GM12874 (cell line): Measurements from ENCODE around the gene RASGRF2.

Source experiments
- TF ChIP-seq, protein P1 (sequence below): IDR thresholded peaks from 2 replicates; pipeline ENCODE4 v1.5.1; 2011; ENCODE audit warnings: low read depth, mild to moderate bottlenecking, control low read depth, low read length, moderate library complexity; ENCODE audit not compliant: insufficient read depth

The RASGRF2 gene

DNA sequence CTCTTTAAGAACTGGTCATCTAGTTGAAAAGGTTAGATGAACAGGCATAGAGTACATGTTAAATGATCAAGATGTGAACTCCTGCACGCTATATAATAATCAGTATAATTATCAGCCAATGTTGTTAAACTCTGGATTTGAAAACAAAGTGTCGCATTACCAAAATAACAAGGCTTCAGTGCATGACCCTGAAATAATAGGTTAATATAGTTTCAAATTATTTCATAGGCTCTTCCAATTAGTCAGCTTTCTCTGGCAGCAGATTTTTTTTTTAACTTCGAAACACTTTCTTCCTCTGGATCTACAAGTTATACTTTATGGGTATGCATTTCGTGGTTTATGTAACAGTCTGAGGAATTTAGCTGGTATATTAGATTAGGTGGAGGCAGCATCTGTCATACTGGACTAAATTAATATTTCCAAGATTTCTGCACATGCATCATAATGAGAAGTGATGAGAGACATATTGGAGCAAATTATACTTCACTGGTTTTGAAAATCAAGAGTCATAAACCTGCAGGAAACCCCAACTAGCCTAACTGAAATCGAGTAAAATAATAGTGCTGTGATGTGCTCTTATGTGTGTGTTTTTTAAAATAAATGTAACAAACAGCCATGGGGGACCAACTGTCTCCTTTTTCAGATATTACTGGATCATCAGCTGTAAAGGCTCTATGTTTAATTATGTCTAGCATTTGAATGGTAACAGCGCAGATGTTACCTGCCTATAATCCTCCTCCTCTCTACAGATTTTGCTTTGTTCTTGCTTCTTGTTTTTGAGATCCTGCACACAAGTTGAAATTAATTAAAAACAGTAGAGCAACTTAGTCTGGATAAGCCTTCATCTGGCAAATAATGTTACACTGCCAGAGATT, 187.1 kb downstream of the RASGRF2 start:
- TF ChIP-seq, protein P1, sequence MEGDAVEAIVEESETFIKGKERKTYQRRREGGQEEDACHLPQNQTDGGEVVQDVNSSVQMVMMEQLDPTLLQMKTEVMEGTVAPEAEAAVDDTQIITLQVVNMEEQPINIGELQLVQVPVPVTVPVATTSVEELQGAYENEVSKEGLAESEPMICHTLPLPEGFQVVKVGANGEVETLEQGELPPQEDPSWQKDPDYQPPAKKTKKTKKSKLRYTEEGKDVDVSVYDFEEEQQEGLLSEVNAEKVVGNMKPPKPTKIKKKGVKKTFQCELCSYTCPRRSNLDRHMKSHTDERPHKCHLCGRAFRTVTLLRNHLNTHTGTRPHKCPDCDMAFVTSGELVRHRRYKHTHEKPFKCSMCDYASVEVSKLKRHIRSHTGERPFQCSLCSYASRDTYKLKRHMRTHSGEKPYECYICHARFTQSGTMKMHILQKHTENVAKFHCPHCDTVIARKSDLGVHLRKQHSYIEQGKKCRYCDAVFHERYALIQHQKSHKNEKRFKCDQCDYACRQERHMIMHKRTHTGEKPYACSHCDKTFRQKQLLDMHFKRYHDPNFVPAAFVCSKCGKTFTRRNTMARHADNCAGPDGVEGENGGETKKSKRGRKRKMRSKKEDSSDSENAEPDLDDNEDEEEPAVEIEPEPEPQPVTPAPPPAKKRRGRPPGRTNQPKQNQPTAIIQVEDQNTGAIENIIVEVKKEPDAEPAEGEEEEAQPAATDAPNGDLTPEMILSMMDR, result no peak

DNA sequence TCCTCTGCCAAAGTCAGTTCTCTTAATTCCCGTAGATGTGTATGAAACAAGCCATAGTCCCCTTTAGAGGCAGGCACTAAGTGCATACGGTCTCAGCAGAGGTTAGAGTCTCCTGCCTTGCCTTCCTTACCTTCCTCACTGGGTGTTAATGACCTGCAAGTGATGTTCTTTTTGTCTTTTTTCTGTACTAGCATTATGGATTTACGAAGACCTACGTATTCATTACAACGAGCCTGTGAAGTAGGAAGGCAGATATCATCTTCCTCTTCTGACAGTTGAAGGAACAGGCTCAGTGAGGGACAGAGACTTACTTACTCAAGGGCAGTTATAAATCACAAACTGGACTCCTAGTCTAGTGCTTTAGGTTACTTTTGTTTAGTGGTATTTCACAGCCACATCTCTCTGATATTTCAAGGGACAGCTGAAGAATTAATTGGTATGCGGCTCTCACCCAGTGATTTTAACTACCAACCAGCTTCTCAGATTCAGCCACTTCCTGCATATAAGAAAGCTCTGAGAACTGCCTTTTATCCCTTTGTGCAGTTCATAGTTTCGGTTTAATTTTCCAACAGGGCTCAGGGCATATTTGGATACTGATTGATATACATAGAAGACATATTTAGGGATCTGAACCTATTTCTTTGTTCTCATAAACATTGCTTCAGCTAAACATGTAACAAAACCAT, 187.9 kb downstream of the RASGRF2 start:
- TF ChIP-seq, protein P1, result no peak

DNA sequence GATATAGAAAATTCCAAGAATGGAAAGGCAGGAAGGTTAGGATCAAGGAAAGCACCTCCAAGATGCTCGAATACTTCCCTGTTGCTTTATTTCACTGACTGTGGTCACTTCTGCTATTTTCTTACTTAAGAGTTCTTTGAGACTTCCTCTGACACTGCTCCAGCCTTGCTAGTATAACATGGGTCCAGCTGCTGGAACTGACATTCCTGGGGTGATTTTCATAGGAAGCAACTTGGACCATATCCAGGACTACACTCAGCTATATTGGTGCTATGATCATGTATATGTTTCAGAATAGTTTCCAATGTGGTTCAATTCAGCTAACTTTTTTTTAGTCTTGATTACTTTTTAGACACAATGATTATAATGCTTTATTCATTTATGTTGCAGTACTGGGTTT, 191.4 kb downstream of the RASGRF2 start:
- TF ChIP-seq, protein P1, result no peak

DNA sequence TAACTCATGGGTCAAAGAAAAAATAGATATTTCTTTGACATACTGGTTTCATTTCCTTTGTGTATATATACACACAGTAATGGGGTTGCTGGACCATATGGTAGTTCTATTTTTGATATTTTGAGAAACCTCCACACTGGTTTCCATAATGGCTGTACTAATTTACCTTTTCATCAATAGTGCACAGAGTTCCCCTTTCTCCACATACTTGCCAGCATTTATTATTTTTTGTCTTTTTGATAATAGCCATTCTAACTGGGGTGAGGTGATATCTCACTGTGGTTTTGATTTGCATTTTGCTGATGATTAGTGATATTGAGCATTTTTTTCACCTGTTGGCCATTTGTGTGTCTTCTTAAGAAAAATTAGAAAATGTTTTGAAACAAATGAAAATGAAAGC, 194.6 kb downstream of the RASGRF2 start:
- TF ChIP-seq, protein P1, result no peak

DNA sequence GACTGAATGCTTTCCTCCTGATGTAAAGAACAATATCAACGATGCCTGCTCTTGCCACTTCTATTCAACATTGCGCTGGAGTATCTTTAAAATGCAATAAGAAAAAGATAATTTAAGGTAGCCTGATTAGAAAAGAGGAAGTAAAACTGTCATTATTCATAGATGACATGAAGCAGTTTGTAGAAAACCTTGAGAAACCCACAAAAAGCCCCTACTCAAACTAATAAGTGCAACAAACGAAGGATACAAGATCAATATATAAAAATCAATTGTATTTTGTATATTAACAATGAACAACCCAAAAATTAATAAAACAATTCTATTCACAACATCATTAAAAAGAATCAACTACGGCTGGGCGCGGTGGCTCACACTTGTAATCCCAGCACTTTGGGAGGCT, 196.6 kb downstream of the RASGRF2 start:
- TF ChIP-seq, protein P1, result no peak

DNA sequence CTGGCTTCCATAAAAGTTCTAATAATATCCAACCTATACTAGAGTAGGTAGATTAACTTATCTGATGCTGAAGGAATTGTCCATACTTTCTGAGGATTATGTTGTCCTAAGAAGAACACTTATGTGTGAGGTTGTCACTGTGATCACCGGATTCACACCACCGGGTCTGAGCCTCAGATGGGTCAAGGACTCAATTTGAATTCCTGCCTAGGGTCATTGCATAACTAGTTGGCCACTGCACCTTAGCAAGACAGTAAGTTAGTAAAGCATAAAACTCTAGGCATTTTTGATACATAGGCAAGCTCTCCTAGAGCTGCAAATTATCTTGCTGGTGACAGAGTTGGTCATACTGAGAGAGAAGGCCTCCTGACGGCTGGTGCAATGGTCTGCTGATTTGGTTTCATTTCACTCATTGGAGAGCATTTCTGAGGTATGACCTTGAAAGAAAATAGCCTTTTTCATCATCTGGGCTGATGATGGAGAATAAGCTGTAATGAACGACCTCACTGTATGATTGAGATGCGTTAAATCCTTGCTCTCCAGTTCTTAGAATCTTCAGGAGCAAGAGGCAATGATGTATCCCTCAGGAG, 200.9 kb downstream of the RASGRF2 start:
- TF ChIP-seq, protein P1, result no peak

DNA sequence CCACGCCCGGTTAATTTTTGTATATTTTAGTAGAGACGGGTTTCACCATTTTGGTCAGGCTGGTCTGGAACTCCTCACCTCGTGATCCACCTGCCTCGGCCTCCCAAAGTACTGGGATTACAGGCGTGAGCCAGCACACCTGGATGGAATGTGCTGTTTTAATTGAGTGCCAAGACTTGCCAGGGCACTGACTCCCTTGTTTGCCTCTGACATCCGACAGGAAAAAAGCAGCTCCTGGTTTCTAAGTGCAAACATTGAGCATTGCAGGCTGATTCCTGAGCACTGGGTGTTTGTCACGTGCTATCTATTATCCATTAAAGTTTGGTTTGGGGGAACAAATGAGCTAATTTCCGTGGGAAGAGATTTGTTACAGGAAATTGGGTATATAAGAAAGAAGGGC, 202.3 kb downstream of the RASGRF2 start:
- TF ChIP-seq, protein P1, result no peak
